Tibial artery (tissue), 4 donors: Measurements from ENCODE around the gene MYO1C.
"Not testable (repeated sequence)": the region's sequence is repeated elsewhere in the genome, so short reads cannot be mapped to it uniquely, and the experiment has no call there.

Experiments used
- DNase-seq, 2 donors: peaks; one replicate each; pipeline ENCODE4 v3.0.0-alpha.2; 2019
- H3K27ac ChIP-seq, 2 donors: fragments of 200-600 bp; sonication (generic) in 1 of 2; 1 replicate in 1 of 2; 2 replicates in 1 of 2; pipeline ENCODE4 v1.5.1; 2018 to 2019; ENCODE audit warnings: mild to moderate bottlenecking in 1 of 2
- H3K27me3 ChIP-seq, 2 donors: fragments of 200-600 bp; sonication (generic) in 1 of 2; one replicate each; pipeline versions ENCODE4 v1.5.1 to v1.6.0; 2016 to 2019
- H3K36me3 ChIP-seq, 3 donors: fragments of 200-600 bp; sonication (generic) in 2 of 3; one replicate each; pipeline ENCODE4 v1.5.1; 2016 to 2019; ENCODE audit warnings: mild to moderate bottlenecking in 2 of 3
- H3K4me1 ChIP-seq, 4 donors: fragments of 200-600 bp; sonication (generic) in 2 of 4; 1 replicate in 3 of 4; 2 replicates in 1 of 4; pipeline ENCODE4 v1.5.1; 2016 to 2019
- H3K4me3 ChIP-seq, 2 donors: fragments of 200-600 bp; sonication (generic) in 1 of 2; 1 replicate in 1 of 2; 2 replicates in 1 of 2; pipeline ENCODE4 v1.5.1; 2018 to 2019; ENCODE audit warnings: mild to moderate bottlenecking in 2 of 2
- H3K9me3 ChIP-seq, 3 donors: fragments of 200-600 bp; sonication (generic) in 1 of 3; one replicate each; pipeline ENCODE4 v1.5.1; 2016 to 2019
- intact Hi-C: fragments of 100-400 bp; cut with DNase I; formaldehyde crosslinking; loops from one replicate; pipeline ENCODE4 v1.15.0; 2023; ENCODE audit warnings: low total_unique reads
- TF ChIP-seq, protein P1 (sequence below), 2 experiments: fragments of 200-600 bp in 1 of 2; fragments of 450-650 bp in 1 of 2; IDR thresholded peaks; one replicate each; pipeline ENCODE4 v1.5.1; 2017 to 2019; ENCODE audit warnings: antibody characterized with exemption in 2 of 2, mild to moderate bottlenecking in 1 of 2, moderate library complexity in 1 of 2

The MYO1C gene

DNA sequence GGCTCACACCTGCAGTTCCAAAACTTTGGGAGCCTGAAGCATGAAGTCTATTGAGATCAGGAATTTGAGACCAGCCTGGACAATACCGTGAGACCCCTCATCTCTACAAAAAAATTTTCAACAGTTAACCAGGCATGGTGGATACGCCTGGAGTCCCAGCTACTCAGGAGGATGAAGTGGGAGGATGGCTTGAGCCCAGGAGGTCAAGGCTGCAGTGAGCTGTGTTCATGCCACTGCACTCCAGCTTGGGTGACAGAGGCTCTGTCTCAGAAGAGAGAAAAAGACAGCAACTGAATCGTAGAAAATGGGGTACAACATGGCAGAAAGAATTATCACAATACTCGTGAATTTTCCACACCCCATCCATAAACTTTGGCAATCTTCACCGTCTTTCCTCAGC lies 39.6 kb downstream of the MYO1C start:
- H3K4me3 ChIP-seq: no peak overlapping the region
- H3K27ac ChIP-seq: no peak overlapping the region
- DNase-seq: no peak
- H3K9me3 ChIP-seq: no peaks in the 10 kb centered on the region
- no peaks in the 10 kb centered on the region for H3K27me3 ChIP-seq
- TF ChIP-seq, protein P1, sequence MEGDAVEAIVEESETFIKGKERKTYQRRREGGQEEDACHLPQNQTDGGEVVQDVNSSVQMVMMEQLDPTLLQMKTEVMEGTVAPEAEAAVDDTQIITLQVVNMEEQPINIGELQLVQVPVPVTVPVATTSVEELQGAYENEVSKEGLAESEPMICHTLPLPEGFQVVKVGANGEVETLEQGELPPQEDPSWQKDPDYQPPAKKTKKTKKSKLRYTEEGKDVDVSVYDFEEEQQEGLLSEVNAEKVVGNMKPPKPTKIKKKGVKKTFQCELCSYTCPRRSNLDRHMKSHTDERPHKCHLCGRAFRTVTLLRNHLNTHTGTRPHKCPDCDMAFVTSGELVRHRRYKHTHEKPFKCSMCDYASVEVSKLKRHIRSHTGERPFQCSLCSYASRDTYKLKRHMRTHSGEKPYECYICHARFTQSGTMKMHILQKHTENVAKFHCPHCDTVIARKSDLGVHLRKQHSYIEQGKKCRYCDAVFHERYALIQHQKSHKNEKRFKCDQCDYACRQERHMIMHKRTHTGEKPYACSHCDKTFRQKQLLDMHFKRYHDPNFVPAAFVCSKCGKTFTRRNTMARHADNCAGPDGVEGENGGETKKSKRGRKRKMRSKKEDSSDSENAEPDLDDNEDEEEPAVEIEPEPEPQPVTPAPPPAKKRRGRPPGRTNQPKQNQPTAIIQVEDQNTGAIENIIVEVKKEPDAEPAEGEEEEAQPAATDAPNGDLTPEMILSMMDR (IDR thresholded peaks at IDR 0.05): no peak
- H3K36me3 ChIP-seq: peaks cover 0 to 12% (median 0%) of the 10 kb centered on the region in 3 donors
- H3K4me1 ChIP-seq: peaks cover 0 to 71% (median 43%) of the 10 kb centered on the region in 4 donors
- intact Hi-C loops: no loop called here

DNA sequence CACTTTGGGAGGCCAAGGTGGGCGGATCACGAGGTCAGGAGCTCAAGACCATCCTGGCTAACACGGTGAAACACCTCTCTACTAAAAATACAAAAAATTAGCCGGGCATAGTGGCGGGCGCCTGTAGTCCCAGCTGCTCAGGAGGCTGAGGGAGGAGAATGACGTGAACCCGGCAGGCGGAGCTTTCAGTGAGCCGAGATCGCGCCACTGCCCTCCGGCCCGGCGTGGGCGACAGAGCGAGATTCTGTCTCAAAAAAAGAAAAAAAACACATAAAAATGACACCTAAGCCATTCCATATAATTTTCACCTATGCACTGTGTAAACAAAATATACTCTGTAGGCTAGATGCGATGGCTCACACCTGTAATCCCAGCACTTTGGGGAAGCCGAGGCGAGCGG lies 42.2 kb downstream of the MYO1C start:
- H3K27ac ChIP-seq, H3K4me3 ChIP-seq, H3K27me3 ChIP-seq, DNase-seq, H3K9me3 ChIP-seq, intact Hi-C loops: not testable (repeated sequence)
- Histone ChIP-seq H3K36me3 (peaks cover 0 to 12% (median 0%) of the 10 kb centered on the region in 3 donors), H3K4me1 (peaks cover 0 to 86% (median 51%) of the 10 kb centered on the region in 4 donors)

DNA sequence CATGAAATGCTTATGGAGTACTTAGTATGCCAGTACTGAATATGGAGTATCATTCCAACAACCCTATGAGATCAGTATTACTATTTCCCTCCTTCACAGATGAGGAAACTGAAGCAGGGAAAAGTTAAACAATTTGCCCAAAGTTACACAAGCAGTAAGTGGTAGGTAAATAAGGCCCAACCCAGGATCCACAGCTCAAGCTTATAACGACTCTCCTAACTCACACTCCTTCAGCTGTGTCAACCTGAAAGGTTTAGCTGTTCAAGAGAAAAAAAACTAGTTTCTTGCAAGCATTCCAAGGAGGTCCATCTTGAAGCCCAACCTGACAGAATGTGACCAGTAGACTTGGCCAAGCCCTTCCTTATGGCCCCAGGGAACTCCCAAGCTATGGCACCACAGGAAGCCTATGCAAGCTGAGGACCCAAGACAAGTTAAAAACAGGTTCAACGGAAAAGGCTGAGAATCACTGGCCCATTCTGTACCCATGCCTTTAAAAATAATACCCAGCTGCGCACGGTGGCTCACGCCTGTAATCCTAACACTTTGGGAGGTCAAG lies 43.0 kb downstream of the MYO1C start:
- Histone ChIP-seq H3K27me3 (no peaks in the 10 kb centered on the region), H3K36me3 (peaks cover 0 to 12% (median 0%) of the 10 kb centered on the region in 3 donors), H3K27ac (no peak overlapping the region), H3K9me3 (no peaks in the 10 kb centered on the region), H3K4me3 (no peak overlapping the region), H3K4me1 (peaks cover 0 to 85% (median 45%) of the 10 kb centered on the region in 4 donors)
- TF ChIP-seq, protein P1 (IDR thresholded peaks at IDR 0.05): no peak
- DNase-seq: no peak
- intact Hi-C loops: loop anchor here (10.0 kb wide), 1 partner anchor 85 kb away; no protein-coding TSS in a partner anchor

DNA sequence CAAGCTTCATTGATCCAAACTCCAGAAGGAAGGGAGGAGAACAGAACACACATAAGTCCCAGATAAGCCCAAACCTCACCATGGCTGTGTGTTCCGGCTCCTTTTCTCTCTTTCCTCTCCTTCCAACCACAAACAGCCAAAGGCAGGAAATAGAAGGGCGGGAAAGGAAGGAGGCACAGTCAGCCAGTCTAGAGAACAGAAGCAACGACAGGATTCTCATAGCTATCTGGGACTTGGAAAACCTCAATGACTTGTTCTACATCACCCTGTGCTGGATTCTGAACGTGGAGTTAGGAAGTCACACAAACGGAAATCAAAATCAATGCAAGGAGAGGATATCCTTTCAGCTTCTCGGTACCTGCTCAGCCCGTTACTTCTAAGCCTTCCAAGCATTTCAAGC lies 45.4 kb downstream of the MYO1C start:
- H3K27me3 ChIP-seq: no peaks in the 10 kb centered on the region
- no peaks in the 10 kb centered on the region for H3K9me3 ChIP-seq
- no peak overlapping the region for H3K4me3 ChIP-seq
- H3K4me1 ChIP-seq: peaks cover 0 to 68% (median 25%) of the 10 kb centered on the region in 4 donors
- H3K27ac ChIP-seq: no peak overlapping the region
- intact Hi-C loops: loop anchor here (10.0 kb wide), 1 partner anchor 82 kb away; no protein-coding TSS in a partner anchor
- TF ChIP-seq, protein P1 (IDR thresholded peaks at IDR 0.05): no peak
- DNase-seq: no peak
- H3K36me3 ChIP-seq: peaks cover 0 to 1% (median 0%) of the 10 kb centered on the region in 3 donors

DNA sequence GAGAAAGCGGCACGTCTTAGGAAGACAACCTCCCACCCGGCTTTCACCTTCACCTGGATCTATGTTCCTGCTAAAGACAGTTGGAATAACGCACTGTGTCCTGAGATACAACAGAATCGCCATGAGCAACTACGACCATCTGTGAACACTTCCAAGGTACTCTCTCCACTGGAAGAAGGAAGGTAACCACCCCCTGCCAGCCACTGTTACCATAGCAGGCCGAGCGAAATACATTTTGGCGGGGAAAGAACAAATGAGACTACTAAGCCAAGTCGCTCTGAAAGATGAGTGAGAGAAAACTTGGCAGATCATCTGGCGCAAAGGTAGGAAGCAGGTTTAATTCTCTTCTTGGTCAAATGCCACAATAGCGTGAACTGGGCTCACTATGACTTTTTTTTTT lies 46.3 kb downstream of the MYO1C start:
- TF ChIP-seq, protein P1 (IDR thresholded peaks at IDR 0.05): no peak
- Histone ChIP-seq H3K9me3 (no peaks in the 10 kb centered on the region), H3K4me1 (peaks cover 0 to 59% (median 21%) of the 10 kb centered on the region in 4 donors), H3K27me3 (no peaks in the 10 kb centered on the region), H3K36me3 (no peaks in the 10 kb centered on the region), H3K4me3 (no peak overlapping the region), H3K27ac (no peak overlapping the region)
- intact Hi-C loops: loop anchor here (10.0 kb wide), 1 partner anchor 81 kb away; no protein-coding TSS in a partner anchor
- DNase-seq: no peak

DNA sequence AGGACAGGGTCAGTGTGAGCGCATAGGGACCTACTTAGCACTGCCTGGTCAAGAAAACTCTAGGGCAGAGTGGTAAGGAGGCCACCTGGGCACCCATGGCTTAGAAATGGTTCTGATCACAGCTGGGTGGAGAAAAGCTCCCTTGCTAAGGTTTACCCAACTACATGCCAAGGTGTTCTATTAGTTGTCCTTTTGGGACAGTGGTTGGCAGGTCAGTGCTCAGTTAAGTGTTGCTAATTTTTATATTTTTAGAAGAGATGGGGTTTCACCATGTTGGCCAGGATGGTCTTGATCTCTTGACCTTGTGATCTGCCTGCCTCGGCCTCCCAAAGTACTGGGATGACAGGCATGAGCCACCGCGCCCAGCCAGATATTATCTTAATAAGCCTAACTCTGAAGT lies 46.8 kb downstream of the MYO1C start:
- not testable (repeated sequence) for H3K27ac ChIP-seq, DNase-seq, H3K4me3 ChIP-seq, H3K27me3 ChIP-seq, H3K9me3 ChIP-seq, H3K36me3 ChIP-seq
- intact Hi-C loops: loop anchor here (10.0 kb wide), 1 partner anchor 81 kb away; no protein-coding TSS in a partner anchor
- peaks cover 0 to 56% (median 20%) of the 10 kb centered on the region in 4 donors for H3K4me1 ChIP-seq

DNA sequence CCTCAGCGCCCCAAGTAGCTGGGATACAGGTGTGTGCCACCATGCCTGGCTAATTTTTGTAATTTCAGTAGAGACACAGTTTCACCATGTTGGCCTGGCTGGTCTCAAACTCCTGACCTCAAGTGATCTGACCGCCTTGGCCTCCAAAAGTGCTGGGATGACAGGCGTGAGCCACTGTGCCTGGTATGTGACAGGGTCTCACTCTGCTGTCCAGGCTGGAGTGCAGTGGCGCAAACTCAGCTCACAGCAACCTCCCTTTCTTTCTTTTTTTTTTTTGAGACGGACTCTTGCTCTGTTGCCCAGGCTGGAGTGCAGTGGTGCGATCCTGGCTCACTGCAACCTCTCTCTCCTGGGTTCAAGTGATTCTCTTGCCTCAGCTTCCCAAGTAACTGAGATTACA lies 49.8 kb downstream of the MYO1C start:
- H3K9me3 ChIP-seq, H3K27me3 ChIP-seq: not testable (repeated sequence)
- intact Hi-C loops: loop anchor here (10.0 kb wide), 1 partner anchor 78 kb away; no protein-coding TSS in a partner anchor

More for the DNA sequence above, 49.8 kb downstream of the MYO1C start:
- peaks cover 0 to 47% (median 18%) of the 10 kb centered on the region in 4 donors for H3K4me1 ChIP-seq
- H3K36me3 ChIP-seq, H3K4me3 ChIP-seq, DNase-seq, H3K27ac ChIP-seq: not testable (repeated sequence)
